ENCODE results near the gene EPHA5. TPM values are rescaled to one million over a fixed set of nuclear protein-coding genes. Genes with fewer than 3 reads are reported as not detected.
A peak's percentile ranks its signal among the peaks of the same experiment; 100 is the strongest.

Gene EPHA5
- total RNA-seq, 1 donor from 2014 or later, result 1.2 TPM

DNA sequence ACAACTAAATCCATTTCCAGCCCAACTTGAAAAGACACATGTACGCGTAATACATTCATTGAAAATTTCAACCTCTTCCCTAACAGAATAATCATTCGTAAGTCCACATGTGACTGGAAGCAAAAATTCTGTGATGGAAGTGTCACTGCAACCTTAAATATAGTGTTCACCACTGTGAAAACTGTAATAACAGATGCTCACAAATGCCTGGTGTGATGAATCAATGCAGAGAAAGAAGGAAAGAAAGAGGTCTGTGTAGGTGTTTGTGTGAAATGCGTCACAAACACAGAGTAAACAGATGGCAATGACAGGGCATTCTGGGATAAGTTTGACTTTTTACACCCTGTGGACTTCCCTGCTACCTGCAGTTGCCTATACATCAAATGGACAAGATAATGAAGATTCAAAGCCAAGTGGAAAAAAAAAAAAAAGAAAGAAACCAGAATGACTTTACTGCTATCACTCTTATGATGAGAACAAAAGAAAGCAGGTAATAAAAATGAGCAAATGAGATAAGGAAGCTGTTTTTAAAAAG is 123.3 kb downstream of the EPHA5 start:
- no peaks in the 10 kb centered on the region for H3K4me1 Mint-ChIP-seq (ENCODE audit: low read depth, unreplicated experiment)
- H3K36me3 Mint-ChIP-seq (ENCODE audit: low read depth, unreplicated experiment), result no peaks in the 10 kb centered on the region
- no peak overlapping the region for H3K27ac Mint-ChIP-seq (ENCODE audit: unreplicated experiment)
- DNase-seq (ENCODE audit: low read depth) (no peak), FAIRE-seq (no peak)
- no peaks in the 10 kb centered on the region for H3K27me3 Mint-ChIP-seq (ENCODE audit: low read depth, unreplicated experiment)
- no peak overlapping the region for H3K4me2 ChIP-seq (ENCODE audit: low read length)
- H3K27me3 ChIP-seq (ENCODE audit: insufficient read depth, low read length), result no peaks in the 10 kb centered on the region
- no peak overlapping the region for H3K27ac ChIP-seq (ENCODE audit: low read depth, low read length)
- H2AFZ ChIP-seq (ENCODE audit: low read depth, low read length), result no peak overlapping the region
- H4K20me1 ChIP-seq (ENCODE audit: insufficient read depth, low read length), result no peaks in the 10 kb centered on the region
- TF ChIP-seq CTCF (IDR thresholded peaks at IDR 0.05; ENCODE audit: insufficient read depth, low read depth, low read length), result no peak
- no peak for TF ChIP-seq EZH2 (IDR thresholded peaks at IDR 0.05; ENCODE audit: insufficient read depth, low read length)
- no peaks in the 10 kb centered on the region for H3K4me1 ChIP-seq (ENCODE audit: insufficient read depth, low read length)
- H3K36me3 ChIP-seq (ENCODE audit: insufficient read depth, low read length), result no peaks in the 10 kb centered on the region
- H3K9me3 Mint-ChIP-seq (ENCODE audit: unreplicated experiment), result peaks cover 3% of the 10 kb centered on the region
- H3K79me2 ChIP-seq (ENCODE audit: insufficient read depth, low read length), result peaks cover under 1% of the 10 kb centered on the region
- H3K9ac ChIP-seq (ENCODE audit: low read length), result no peak overlapping the region
- no peak overlapping the region for H3K4me3 Mint-ChIP-seq (ENCODE audit: unreplicated experiment)
- no peaks in the 10 kb centered on the region for H3K9me3 ChIP-seq (ENCODE audit: insufficient read depth, low read depth, low read length)
- H3K4me3 ChIP-seq (ENCODE audit: insufficient read depth, low read depth, low read length), result no peak overlapping the region

GRCh38 chr4:65538571-65538970 is 131.7 kb downstream of the EPHA5 start:
- no peaks in the 10 kb centered on the region for H3K36me3 ChIP-seq (ENCODE audit: insufficient read depth, low read length)
- Mint-ChIP-seq H3K9me3 (ENCODE audit: unreplicated experiment) (no peaks in the 10 kb centered on the region), H3K27ac (ENCODE audit: unreplicated experiment) (no peak overlapping the region), H3K4me3 (ENCODE audit: unreplicated experiment) (no peak overlapping the region), H3K36me3 (ENCODE audit: low read depth, unreplicated experiment) (no peaks in the 10 kb centered on the region), H3K27me3 (ENCODE audit: low read depth, unreplicated experiment) (peaks cover 2% of the 10 kb centered on the region), H3K4me1 (ENCODE audit: low read depth, unreplicated experiment) (peaks cover 5% of the 10 kb centered on the region)
- H3K9me3 ChIP-seq (ENCODE audit: insufficient read depth, low read depth, low read length), result no peaks in the 10 kb centered on the region
- H3K4me1 ChIP-seq (ENCODE audit: insufficient read depth, low read length), result peaks cover 7% of the 10 kb centered on the region
- H3K4me2 ChIP-seq (ENCODE audit: low read length), result peak overlapping the region; percentile 58
- no peak for TF ChIP-seq EZH2 (IDR thresholded peaks at IDR 0.05; ENCODE audit: insufficient read depth, low read length)
- TF ChIP-seq CTCF (IDR thresholded peaks at IDR 0.05; ENCODE audit: insufficient read depth, low read depth, low read length), result no peak
- no peaks in the 10 kb centered on the region for H3K27me3 ChIP-seq (ENCODE audit: insufficient read depth, low read length)
- H3K4me3 ChIP-seq (ENCODE audit: insufficient read depth, low read depth, low read length), result no peak overlapping the region
- DNase-seq (ENCODE audit: low read depth) (peak; percentile 78), FAIRE-seq (peak; percentile 17)
- H4K20me1 ChIP-seq (ENCODE audit: insufficient read depth, low read length), result no peaks in the 10 kb centered on the region
- peak overlapping the region; percentile 48 for H2AFZ ChIP-seq (ENCODE audit: low read depth, low read length)
- H3K79me2 ChIP-seq (ENCODE audit: insufficient read depth, low read length), result peaks cover 9% of the 10 kb centered on the region
- H3K9ac ChIP-seq (ENCODE audit: low read length), result no peak overlapping the region
- peak overlapping the region; percentile 37 for H3K27ac ChIP-seq (ENCODE audit: low read depth, low read length)

DNA sequence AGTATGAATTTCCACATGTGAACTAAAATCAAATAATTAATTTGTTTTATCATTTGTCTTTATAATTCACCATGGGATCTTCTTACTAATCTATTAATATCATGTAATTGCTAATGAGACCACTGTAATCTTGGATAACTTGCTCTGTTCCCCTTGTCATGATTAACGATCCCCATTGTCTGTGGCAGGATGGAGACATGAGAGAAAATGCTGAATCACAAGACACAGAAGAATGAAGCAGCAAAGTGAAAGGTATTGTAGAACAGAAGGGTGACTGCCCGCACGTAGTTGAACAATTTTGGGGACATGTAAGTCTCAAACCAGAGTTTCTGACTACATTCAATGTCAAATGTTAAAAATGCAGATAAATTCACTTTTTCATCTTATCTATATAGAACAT is 135.2 kb downstream of the EPHA5 start:
- H3K4me3 Mint-ChIP-seq (ENCODE audit: unreplicated experiment), result no peak overlapping the region
- H4K20me1 ChIP-seq (ENCODE audit: insufficient read depth, low read length), result no peaks in the 10 kb centered on the region
- no peaks in the 10 kb centered on the region for H3K27me3 Mint-ChIP-seq (ENCODE audit: low read depth, unreplicated experiment)
- DNase-seq (ENCODE audit: low read depth) (peak; percentile 41), FAIRE-seq (no peak)
- no peaks in the 10 kb centered on the region for H3K27me3 ChIP-seq (ENCODE audit: insufficient read depth, low read length)
- no peaks in the 10 kb centered on the region for H3K36me3 ChIP-seq (ENCODE audit: insufficient read depth, low read length)
- H3K4me1 Mint-ChIP-seq (ENCODE audit: low read depth, unreplicated experiment), result peaks cover 5% of the 10 kb centered on the region
- no peaks in the 10 kb centered on the region for H3K36me3 Mint-ChIP-seq (ENCODE audit: low read depth, unreplicated experiment)
- no peak overlapping the region for H2AFZ ChIP-seq (ENCODE audit: low read depth, low read length)
- peaks cover 7% of the 10 kb centered on the region for H3K4me1 ChIP-seq (ENCODE audit: insufficient read depth, low read length)
- H3K4me3 ChIP-seq (ENCODE audit: insufficient read depth, low read depth, low read length), result no peak overlapping the region
- no peak for TF ChIP-seq CTCF (IDR thresholded peaks at IDR 0.05; ENCODE audit: insufficient read depth, low read depth, low read length)
- no peak for TF ChIP-seq EZH2 (IDR thresholded peaks at IDR 0.05; ENCODE audit: insufficient read depth, low read length)
- H3K79me2 ChIP-seq (ENCODE audit: insufficient read depth, low read length), result no peaks in the 10 kb centered on the region
- no peaks in the 10 kb centered on the region for H3K9me3 ChIP-seq (ENCODE audit: insufficient read depth, low read depth, low read length)
- peak overlapping the region; percentile 62 for H3K4me2 ChIP-seq (ENCODE audit: low read length)
- H3K27ac Mint-ChIP-seq (ENCODE audit: unreplicated experiment), result no peak overlapping the region
- H3K27ac ChIP-seq (ENCODE audit: low read depth, low read length), result peak overlapping the region; percentile 2
- no peaks in the 10 kb centered on the region for H3K9me3 Mint-ChIP-seq (ENCODE audit: unreplicated experiment)
- H3K9ac ChIP-seq (ENCODE audit: low read length), result no peak overlapping the region

Measured in astrocyte (in vitro differentiated cells and primary cell).